Measurements from ENCODE around the gene HS1BP3.

HS1BP3 gene

DNA sequence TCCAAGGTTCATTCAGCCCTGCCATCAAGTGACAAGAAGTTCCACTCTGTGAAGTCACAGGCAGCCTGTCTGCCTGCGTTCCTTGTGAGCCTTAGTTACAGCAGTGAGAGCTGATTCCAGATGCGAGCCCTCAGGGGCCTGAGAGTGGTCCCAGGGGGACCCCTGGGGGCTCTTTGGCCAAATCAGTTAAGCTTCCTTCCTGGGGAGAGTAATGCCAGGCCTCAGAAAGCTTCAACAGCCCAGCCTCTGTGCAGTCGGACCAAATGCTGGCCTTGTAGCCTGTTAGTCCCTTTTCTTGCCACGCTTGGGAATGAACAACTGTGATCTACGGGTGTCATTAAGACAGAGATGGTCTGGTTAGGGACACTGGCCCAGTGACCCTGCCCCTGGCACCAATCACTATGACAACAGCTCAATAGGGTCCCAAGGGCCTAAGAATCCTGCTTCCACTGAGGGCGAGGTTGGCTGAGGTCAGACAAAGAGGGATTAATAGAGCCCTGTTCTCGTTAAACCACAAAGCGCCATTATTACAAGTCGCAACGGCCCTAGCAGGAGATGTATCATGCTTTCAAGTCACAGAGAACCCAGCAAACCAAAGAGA is 50.9 kb downstream of the HS1BP3 start:
- peak; percentile 91 for DNase-seq (ENCODE audit: low spot score)

DNA sequence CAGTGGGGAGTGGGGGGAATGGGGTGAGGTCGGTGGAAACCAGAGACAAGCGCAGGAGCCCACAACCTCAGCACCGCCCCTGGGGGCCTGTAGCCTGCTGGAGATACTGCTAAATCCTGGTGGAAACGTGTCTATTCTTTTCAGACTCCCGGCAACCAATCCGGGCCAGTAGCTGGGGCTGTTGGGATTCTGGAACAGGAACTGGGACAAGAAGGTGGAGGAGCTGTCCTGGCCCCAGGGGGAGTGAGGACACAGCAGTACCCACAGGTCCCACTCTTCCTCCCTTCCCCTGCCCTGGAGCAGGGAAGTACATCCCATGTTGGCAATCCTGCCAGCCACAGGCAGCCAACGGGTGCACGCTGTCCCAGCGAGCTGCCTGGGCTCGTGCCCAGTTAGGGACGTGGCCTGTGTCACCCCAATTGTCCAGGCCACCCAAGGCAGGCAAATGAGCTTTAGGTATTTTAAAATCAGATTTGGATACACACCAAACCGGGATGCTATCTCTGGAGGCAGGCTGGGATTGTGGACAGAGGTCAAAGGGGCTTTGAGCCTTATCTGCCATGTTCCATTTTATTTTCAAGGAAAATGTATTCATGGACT is 51.8 kb downstream of the HS1BP3 start:
- DNase-seq (ENCODE audit: low spot score): peak; percentile 80

DNA sequence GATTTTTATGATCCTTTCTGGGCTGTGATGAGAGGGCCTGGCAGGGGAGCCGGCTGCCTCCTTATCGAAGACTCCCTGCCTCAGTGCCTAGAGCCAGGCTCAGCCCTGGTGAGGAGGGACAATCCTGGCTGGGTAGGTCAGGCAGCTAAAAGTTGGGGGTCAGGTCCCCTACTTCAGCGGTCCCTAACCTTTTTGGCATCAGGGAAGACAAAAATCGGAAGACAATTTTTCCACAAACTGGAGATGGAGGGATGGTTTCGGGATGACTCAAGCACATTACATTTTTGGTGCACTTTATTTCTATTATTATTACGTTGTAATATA is 53.1 kb downstream of the HS1BP3 start:
- DNase-seq (ENCODE audit: low spot score): no peak

DNA sequence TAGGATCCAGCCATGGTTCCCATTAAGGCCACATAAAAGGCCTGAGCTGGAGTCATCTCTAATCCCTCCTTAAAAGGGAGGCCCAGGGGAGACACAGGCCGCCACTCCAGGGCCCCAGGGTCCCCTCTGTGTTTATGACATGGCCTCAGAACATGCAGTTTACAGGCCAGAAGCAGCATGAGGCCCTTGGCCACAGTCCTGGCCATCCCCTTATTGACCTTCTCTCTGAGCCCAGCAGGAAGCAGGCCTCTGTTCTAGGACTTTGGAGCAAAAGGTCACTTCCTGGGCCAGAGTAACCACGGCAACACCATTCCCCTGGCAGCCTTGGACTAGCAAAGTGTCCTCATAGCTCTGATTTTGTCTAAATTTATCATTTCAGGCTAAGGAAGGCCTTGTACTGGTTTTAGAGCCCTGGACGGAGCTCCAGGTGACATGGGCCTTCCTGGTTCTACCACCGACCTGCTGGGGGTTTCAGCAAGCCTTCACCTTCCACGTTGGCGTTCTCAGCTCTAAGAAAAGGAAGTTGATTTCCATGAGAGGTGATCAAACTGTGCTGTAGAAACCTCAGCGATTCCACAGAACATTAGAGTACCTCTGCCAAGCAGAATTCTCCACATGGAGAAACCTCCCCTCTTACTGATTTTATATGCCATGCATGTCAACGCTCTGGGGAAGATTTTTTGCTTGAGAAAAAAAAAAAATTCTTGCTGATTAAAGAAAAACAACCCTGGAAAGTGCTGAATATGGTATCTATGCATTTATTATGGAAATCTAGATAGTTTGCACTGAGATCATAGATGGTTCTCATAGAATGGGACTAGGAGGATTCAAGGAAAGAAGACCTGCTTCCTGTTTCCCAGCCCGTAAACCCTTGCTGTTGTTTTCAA is 53.7 kb downstream of the HS1BP3 start:
- DNase-seq (ENCODE audit: low spot score): peak; percentile 38

DNA sequence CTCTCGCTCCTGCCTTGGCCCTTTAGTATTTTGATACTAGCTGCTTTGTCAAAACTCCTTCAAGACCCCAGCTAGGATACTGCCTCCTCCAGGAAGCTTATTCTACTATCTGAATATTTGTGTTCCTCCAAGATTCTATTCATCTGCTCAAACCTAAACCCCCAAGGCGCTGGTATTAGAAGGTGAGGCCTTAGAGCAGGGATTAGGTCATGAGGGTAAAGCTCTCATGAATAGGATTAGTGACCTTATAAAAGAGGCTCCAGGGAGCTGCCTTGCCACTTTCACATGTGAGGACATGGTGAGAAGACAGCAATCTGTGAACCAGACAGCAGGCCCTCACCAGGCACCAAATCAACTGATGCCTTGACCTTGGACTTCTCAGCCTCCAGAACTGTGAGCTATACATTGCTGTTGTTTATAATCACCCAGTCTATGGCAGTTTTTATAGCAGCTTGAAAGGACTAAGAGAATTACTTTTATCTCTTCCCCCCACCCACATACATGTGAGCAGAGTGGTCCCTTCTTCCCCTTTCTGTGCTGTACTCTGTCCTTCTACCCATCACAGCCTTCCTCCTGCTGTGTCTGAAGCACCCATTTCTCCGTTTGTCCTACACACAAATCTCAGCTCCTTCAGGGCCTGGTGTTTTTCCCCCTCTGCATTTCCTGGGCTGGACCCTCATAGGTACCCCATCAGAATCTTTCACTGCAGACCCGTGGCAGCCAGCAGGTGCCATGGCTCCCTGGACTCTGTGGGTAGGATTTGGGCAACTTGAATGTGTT is 54.5 kb downstream of the HS1BP3 start:
- no peak for DNase-seq (ENCODE audit: low spot score)

DNA sequence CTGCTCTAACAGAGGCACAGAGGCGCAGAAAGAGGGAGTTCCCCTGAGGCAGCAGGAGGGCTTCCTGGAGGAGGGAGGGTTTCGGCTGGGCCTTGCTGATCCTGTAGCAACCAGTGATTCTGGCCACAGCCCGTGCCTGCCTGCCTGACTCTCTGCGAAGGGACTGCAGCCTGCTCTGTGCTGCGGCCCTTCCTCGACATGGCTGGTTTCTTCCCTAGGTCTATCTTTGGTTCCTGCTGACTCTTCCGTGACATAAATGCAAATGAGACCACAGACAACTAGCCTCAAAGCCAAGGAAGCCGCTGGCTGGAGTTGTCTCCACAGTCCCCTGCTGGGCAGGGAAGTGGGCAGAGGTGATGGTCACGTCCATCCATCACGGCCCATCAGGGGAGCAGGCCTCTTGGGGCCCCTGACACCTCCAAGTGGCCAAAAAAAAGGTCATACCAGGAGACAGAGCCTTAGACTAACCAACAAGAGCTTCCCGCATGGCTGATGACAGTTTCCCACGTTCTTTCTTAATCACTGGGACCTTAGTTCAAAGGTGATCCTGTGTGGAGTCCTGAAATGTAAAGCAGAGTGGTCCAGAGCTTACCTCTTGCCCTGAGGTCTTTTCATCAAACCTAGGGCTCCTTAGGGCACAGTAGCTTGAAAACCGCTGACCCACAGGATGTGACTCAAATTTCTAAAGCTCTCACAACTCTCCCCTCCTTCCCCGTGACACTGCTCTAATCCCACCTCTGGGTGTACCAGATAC is 55.3 kb downstream of the HS1BP3 start:
- DNase-seq (ENCODE audit: low spot score): peak; percentile 58

DNA sequence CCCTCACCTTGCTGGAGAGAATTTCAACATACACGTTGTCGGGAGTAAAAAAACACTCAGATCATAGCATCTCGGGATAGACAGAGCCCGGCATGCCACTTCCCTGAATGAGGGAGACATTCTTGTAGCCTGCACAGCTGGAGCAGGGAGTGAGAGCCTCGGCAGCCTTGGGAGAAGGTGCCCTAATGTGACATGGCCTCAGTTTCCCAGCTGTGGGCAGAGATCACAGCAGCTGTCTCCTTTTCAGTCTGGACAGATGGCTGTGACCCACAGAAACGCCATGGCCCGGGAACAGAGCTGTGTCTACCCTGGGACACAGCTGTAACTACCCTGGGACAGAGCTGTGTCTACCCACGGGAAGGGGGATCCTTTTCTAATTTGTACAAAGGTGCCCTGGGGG is 55.9 kb downstream of the HS1BP3 start:
- no peak for DNase-seq (ENCODE audit: low spot score)

DNA sequence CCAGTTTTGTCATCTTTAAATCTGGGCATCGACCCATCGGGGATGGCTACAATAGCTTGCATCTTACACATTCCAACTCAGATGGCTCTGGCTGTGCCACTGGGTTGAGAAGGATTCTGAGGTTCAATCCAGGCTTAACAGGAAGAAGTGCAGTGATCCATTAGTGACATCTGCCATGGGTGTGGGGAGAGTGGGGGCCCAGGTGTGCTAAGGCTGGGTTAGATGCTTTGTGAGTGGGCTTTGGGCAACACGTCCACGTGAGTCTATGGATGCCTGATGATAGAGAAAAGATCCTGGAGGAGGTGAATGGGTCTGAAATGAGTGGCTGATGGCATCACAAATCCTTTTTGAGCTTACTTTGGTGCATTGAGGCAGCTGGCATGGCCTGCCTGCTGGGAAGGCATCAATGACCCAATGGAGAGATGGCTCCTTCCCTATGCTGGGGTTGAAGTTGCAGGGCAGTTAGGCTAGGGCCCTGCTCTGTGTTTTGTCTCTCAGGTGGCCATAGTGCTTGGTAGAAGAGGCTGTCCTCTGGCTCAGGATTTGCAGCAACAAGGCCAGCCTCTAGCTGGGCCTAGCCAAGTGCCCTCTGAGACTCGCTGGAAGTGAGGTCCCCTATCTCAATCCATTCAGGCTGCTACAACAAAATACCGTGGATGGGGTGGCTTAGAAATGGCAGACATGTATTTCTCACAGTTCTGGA is 56.7 kb downstream of the HS1BP3 start:
- DNase-seq (ENCODE audit: low spot score): no peak

DNA sequence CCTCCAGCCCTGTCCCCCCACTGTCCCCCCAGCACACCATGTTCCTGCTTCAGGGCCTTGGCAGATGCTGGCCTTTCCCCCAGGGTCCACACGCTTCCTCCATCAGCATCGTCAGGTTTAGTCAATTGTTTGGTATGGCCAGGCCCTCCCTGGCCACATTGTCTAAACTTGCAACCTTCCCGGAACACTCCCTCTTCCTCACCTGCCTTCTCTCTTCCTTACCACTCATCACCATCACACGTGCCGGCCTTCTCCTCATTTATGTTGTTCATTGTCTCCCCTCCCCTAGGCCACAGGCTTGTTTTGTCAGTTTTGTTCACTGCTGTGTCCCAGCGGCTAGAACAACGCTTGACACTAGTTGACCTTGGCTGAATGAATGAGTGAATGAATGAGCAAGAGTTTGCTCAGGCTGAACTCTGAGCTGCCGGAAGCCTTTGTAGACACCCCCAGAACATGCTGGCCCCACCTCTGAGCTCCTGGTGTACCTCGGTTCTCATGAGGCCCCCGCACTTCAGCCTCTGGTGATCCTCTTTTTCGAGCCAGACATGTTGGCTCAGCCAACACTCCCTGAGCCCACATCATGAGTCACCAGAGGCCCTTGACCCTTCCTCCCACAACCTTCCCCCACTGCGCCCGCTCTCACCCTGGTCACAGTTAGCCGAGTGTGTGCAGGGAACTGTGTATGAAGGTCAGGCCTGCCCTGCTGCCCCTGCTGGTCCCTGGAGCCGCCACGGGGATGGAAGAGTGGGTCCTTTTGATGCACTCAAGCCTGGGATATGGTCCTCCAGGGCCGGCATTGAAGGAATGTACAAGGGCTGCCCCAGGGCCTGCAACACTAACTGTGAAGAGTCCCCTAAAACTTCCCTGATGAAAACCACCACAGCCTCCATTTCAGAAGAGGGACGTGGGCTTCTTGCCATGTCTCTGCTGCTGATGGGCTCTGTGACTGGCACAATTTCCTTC is 57.5 kb downstream of the HS1BP3 start:
- DNase-seq (ENCODE audit: low spot score): no peak

DNA sequence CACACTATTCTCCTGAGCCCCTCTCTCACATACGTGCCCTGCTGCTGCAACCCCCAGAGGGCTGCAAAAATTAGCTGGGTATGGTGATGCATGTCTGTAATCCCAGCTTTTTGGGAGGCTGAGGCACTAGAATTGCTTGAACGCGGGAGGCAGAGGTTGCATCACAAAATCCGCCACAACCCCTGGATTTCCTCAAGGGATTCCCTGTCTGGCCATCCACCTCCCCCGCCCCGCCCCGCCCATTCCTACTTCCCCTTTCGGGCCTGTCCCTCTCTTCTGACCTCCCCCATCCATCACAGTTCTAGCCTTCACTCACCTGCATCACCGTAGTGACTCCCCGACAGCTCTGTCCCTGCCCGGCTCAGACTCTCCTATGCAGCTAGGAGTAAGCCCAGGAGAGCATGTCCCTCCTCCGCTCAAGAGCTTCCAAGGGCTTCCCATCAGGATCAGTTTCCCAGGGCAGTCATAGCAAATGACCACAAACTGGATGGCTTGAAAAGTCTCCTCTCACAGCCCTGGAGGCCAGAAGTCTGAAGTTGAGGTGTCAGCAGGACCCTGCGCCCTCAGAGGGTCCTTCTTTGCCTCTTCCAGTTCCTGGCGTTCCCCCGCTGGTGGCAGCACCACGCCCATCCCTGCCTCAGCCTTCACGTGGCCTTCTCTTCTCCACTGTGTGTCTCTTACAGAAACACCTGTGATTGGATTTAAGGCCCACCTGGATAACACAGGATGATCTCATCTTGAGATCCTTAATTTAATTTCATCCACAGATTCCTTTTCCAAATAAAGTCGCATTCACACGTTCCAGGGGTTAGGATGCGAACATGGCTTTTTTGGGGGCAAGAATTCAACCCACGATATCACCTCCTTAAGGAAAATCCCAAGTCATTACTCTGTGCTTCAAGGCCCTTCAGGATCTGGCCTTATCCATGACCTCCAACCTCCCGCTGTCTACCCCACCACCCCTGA is 58.5 kb downstream of the HS1BP3 start:
- no peak for DNase-seq (ENCODE audit: low spot score)

DNA sequence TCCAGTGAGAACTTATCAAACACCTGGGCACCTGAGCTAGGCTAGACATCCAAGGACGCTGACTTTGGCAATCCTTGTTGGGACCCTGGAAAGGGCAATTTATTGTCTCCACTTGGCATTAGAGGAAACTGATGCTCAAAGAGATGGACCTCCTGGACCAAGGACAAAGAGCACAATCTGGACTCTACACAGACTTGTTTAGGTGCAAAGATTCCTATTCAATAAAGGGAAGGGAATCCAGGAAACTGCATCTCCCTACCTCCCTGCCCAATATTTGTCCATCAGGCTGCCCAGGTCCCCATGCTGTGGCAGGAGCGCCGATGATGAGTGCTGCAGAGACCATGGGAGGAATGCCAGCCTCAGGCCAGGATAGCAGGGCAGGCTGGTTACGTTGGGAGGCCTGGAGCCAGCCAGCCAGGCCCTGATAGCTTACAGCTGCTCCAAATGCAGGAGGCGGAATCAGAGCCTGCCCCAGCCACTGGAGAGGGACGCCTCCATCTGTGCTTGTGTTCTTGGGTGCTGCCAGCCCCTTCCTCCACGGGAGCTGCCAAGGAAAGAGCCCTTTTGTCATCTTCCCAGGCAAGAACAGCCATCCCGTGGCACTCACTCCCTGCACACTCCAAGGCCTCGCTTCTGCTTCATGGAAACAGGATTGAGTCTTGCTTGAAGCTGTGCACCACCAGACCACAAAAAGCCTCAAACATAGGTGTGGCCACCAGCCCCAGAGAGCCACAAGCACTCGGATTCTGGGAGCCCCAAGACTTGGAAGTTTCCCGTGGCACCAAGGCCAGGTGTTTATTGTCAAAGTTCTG is 60.0 kb downstream of the HS1BP3 start:
- DNase-seq (ENCODE audit: low spot score): no peak

DNA sequence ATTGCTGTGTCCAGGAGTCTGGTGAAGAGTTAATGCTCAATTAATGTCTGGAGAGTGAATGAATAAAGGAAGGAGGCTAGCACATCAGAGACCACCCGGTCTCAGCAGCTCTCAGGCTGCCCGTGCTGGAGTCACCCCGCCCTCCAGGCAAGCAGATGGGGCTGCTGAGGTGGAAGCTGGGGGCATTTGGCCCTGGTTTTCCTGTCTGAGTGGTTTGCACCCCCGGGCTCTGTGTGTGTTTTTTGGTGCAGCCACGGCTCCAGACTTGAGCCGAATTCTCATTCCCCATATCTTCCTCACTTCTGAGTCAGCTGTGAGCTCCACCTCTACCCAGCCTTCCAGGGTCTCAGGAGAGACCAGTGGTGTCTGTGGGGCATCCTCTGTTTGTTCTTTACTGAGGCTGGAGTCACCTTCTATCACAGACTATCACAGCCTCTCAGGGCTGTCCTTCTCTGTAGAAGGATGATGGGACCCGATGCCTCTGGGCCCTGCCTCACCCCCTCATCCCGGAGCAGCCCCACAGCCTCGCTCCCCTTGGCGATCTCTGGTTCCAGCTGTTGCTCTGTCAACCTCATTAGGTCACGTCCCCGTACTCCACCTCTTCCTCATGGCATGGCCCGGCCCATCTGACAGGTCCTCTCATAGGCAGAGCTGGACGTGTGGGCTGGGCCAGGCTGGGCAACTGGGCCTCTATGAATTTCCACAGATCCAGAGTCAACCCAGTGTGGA is 60.8 kb downstream of the HS1BP3 start:
- DNase-seq (ENCODE audit: low spot score): no peak

DNA sequence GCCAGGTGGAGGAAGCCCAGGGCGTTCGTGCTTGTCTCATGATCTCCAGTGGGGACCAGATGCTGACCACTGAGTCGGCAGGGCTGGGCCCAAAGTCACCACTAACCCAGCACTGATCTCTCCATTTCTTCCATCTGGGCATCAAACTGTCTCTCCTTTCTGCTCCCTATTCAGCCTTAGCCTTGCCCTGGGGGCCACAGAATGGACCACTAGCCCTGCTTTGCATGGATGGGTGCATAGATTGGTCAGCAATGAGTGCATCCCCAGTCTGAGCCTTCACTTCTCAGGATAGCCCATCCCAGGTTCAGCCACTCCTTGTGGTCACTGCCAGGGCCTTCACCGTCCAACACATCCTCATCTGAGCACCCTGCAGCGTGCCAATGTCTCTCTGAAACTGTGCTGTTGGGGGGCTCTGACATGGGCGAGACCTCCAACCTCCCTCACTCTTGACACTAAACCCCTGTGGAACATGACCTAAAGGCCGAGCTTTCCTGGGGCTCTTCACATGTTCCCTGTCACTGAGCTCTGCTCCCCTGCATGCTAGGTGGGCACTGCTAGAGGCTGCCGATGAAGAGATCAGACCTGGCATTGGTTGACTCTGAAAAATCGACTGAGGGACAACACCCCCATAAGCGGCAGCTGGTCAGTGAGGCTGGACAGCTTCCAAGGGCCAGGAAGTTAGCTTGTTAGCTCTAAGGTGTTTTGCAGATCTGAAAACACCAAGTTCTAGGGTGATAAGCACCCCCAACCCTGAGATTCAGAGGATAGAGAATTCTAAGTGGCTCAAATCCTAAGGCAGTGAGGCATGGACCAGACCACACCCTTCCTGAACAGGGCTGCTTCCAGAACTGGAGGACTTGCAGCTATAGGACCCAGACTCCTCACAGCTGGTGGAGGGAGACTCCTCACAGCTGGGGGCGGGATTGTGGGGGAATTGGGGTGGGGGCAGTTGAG is 61.7 kb downstream of the HS1BP3 start:
- DNase-seq (ENCODE audit: low spot score): no peak

DNA sequence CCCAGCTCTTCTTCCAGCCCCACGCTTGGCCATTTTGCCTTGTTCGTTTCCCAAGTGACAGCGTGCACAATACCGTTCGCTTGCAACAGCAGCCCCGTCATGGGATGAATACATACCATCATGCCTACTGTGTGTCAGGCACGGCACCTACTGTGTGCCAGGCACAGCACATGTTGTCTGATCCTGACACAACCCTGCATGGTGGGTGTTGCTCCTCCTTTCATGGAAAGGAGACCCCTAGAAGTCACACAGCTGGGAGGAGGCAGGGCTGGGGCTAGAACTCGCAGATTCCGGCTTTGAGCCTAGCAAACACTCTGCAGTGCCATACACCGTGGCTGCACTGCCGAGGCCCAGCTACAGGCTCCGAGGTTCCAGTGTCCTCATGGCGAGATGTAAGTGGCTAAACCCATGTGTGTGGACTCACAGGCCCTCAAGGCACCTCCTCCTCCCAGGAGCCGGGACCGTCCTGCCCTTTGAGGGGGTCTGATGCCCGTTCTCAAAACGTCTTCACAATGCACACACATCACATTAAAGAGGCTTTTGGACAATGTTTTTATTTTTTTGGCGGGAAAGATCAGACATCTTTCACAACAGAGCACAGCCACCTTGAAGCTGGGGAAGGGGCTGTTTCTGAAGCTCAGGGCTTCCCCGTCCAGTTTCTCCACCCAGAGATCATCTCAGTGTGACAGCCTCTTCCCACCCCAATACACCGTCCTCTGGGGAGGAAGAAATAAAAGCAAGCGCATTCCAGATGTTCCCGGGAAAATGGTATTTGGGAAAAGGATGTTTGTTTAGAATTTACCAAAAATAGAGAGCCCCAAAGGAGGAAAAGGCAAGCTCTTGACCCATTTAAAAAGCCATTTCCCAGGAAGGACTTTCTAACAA is 64.9 kb downstream of the HS1BP3 start:
- no peak for DNase-seq (ENCODE audit: low spot score)

DNA sequence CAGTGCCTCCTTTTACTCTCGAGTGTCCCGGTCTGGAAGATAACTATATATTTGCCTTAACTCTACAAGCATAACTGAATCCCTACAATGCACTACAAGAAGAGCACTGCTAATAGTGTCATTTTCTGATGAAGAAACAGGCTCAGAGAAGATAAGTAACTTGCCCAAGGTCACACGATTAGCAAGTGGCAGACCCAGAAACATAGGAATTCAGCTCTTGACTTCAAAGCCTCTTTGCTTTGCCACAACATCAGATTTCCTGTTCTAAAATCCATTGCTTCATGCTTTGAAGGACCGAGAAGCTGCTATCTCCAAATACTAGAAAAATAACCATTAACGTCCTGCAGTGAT is 65.6 kb downstream of the HS1BP3 start:
- no peak for DNase-seq (ENCODE audit: low spot score)

All from Ammon's horn (tissue), 1 donor.